ENCODE data around the gene SERINC4.
"Not testable (repeated sequence)": the region's sequence is repeated elsewhere in the genome, so short reads cannot be mapped to it uniquely, and the experiment has no call there.

The SERINC4 gene

DNA sequence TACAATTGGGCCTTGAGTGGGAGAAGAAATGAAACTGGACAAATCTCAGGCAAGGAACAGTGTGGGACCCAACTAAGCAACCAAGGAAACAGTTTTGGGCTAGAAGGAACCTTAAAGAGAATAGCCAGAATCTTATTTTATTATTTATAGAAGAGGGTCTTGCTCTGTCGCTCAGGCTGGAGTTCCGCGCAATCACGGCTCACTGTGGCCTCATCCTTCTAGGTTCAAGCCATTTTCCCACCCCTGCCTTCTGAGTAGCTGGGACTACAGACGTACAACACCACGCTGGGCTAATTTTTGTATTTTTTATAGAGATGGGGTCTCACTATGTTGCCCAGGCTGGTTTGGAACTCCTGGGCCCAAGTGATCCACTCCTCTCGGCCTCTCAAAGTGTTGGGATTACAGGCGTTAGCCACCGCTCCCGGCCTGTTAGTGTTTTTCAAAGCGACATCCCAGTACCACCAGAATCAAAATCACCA is 26.0 kb upstream of the SERINC4 start:
- no peak for DNase-seq (ENCODE audit: low read depth)
- no peak overlapping the region for H3K4me3 ChIP-seq (ENCODE audit: low read depth, low read length)
- TF ChIP-seq, protein P1, sequence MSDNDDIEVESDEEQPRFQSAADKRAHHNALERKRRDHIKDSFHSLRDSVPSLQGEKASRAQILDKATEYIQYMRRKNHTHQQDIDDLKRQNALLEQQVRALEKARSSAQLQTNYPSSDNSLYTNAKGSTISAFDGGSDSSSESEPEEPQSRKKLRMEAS (IDR thresholded peaks at IDR 0.05; ENCODE audit: low read depth, low read length): no peak
- TF ChIP-seq POLR2A (IDR thresholded peaks at IDR 0.05; ENCODE audit: extremely low read depth, insufficient read length): no peak
- TF ChIP-seq, protein P2, sequence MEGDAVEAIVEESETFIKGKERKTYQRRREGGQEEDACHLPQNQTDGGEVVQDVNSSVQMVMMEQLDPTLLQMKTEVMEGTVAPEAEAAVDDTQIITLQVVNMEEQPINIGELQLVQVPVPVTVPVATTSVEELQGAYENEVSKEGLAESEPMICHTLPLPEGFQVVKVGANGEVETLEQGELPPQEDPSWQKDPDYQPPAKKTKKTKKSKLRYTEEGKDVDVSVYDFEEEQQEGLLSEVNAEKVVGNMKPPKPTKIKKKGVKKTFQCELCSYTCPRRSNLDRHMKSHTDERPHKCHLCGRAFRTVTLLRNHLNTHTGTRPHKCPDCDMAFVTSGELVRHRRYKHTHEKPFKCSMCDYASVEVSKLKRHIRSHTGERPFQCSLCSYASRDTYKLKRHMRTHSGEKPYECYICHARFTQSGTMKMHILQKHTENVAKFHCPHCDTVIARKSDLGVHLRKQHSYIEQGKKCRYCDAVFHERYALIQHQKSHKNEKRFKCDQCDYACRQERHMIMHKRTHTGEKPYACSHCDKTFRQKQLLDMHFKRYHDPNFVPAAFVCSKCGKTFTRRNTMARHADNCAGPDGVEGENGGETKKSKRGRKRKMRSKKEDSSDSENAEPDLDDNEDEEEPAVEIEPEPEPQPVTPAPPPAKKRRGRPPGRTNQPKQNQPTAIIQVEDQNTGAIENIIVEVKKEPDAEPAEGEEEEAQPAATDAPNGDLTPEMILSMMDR (IDR thresholded peaks at IDR 0.05; ENCODE audit: low read depth, low read length): no peak

DNA sequence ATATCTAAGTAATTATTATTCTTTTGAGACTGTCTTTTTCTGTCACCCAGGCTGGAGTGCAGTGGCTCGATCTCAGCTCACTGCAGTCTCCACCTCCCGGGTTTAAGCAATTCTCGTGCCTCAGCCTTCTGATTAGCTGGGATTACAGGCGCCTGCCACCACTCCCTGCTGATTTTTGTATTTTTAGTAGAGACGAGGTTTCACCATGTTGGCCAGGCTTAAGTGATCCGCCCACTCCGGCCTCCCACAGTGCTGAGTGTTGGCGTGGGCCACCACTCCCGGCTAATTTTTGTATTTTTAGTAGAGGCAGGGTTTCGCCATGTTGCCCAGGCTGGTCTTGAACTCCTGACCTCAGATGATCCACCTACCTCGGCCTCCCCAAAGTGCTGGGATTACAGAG is 25.3 kb upstream of the SERINC4 start:
- not testable (repeated sequence) for H3K4me3 ChIP-seq (ENCODE audit: low read depth, low read length); DNase-seq (ENCODE audit: low read depth)

DNA sequence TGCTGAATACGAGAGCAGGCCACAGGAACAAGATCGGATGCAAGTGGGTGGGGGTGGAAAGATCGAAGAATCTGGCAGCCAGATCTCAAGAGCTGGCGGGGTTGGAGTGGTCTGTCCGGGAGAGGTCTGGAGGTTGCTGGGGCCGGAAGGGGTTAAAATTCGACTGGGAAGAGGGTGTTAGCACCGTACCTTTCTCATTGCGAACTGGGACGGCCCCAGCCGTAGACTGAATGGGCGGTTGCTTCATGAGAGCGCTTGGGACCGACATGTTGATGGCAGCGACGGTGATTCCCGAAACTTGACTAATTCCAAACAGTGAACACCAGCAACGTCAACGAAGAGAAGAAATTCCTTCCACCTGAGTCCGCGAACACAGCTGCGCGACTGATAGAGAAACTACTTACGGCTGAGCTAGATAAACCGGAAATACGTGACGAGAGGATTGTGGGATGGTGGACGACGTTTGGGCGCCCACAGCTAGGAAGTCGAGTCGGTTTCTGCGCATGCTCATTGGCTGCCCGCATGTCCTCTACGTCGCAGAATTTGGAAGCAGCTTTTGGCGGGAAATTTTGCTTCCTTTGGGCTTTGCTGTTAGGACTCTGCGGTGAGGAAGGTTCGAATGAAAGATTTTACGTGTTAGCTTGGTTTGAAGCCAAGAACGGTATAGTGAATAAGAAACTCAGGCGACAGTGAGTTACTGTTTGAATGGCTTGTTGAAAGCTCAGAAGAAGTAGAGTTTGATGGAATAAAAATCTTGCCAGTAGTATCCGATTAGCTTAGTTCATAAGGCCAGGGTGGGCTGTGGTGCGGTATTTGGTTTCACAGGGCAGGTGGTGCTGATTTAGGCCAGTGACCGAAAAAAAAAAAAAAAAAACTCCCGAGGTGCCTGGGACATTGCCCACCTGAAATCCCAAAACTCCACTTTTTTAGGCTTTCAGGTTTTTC is 24.6 kb upstream of the SERINC4 start, which contains the start of gene MFAP1:
TSS of gene MFAP1 (minus strand) at position 389 of the 945 bp plus-strand sequence. CDS start at position 268, 121 bp downstream.
- H3K4me3 ChIP-seq (ENCODE audit: low read depth, low read length): peak within 1 kb of the TSS; percentile 94
- TF ChIP-seq, protein P2 (IDR thresholded peaks at IDR 0.05; ENCODE audit: low read depth, low read length): no peak
- TF ChIP-seq, protein P1 (IDR thresholded peaks at IDR 0.05; ENCODE audit: low read depth, low read length): peak; percentile 95
- TF ChIP-seq POLR2A (IDR thresholded peaks at IDR 0.05; ENCODE audit: extremely low read depth, insufficient read length) (peak; percentile 97), MYC (IDR thresholded peaks at IDR 0.05; ENCODE audit: low read depth, low read length) (peak; percentile 88)
- peak; percentile 97 for DNase-seq (ENCODE audit: low read depth)

DNA sequence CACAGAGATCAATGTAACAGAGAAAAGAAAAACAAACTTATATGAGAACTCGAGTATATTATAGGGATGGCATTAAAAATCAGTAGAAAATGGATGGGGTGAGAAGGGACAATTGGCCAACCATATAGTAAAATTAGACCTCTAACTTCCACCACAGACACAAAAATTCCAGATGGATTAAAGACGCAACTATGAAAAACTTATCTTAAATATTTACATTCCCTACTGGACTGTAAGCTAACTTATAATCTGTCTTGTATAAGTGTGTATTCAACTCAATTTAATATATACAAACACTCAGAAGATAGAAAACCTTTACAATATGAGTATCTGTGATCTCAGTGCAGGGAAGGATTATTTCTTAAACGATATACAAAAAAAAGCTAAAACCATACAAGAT is 21.5 kb upstream of the SERINC4 start:
- TF ChIP-seq MYC (IDR thresholded peaks at IDR 0.05; ENCODE audit: low read depth, low read length) (no peak), POLR2A (IDR thresholded peaks at IDR 0.05; ENCODE audit: extremely low read depth, insufficient read length) (no peak)
- TF ChIP-seq, protein P2 (IDR thresholded peaks at IDR 0.05; ENCODE audit: low read depth, low read length): no peak
- TF ChIP-seq, protein P1 (IDR thresholded peaks at IDR 0.05; ENCODE audit: low read depth, low read length): no peak
- H3K4me3 ChIP-seq (ENCODE audit: low read depth, low read length): peak overlapping the region; percentile 37
- no peak for DNase-seq (ENCODE audit: low read depth)

DNA sequence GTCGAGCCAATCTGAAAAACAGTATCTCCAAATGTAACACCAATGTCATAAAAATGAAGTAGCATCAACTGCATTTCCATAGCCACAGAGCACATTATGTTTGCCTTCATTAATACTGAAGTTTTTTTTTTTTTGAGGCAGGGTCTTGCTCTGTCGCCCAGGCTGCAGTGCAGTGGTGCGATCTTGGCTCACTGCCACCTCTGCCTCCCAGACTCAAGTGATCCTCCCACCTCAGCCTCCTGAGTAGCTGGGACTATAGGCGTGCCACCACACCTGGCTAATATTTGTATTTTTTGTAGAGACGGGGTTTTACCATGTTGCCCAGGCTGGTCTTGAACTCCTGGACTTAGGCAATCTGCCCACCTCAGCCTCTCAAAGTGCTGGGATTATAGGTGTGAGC is 15.0 kb upstream of the SERINC4 start:
- DNase-seq (ENCODE audit: low read depth); H3K4me3 ChIP-seq (ENCODE audit: low read depth, low read length): not testable (repeated sequence)

DNA sequence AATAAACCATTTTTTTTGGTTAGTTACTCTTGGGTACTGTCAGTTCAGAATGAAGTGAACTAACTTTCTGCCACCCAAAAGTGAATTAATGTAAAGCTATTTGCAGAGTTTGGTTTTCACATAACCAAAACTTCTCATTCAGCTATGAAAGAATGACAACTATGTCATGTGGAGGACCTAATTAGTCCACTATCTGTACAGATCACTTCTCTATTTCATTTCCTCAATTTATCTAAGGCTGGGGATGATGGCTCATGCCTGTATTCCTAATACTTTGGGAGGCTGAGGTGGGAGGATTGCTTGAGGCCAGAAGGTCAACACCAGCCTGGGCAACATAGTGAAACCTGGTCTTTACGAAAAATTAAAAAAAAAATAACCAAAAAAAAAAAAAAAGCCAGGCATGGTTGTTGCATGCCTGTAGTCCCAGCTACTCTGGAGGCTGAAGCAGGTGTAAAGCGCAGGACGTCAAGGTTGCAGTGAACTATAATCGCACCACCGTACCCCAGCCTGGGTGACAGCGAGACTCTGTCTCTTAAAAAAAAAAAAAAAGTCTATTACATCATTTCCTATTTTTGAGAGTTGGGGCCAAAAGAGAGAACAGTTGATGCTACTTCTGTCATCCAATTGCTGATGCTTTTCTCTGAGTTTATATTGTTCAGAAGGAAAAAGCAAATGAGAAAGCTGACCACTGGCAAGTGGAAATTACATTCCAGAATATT is 9.1 kb upstream of the SERINC4 start:
- TF ChIP-seq POLR2A (IDR thresholded peaks at IDR 0.05; ENCODE audit: extremely low read depth, insufficient read length) (no peak), MYC (IDR thresholded peaks at IDR 0.05; ENCODE audit: low read depth, low read length) (no peak)
- TF ChIP-seq, protein P2 (IDR thresholded peaks at IDR 0.05; ENCODE audit: low read depth, low read length): no peak
- TF ChIP-seq, protein P1 (IDR thresholded peaks at IDR 0.05; ENCODE audit: low read depth, low read length): no peak
- no peak for DNase-seq (ENCODE audit: low read depth)
- no peak overlapping the region for H3K4me3 ChIP-seq (ENCODE audit: low read depth, low read length)
